ENCODE data around the gene GNB5.
"Not testable (repeated sequence)": the region's sequence is repeated elsewhere in the genome, so short reads cannot be mapped to it uniquely, and the experiment has no call there.

The GNB5 gene

GRCh38 chr15:52170199-52170598 lies 21.0 kb downstream of the GNB5 start:
- not testable (repeated sequence) for DNase-seq (ENCODE audit: low read depth in 2 of 2)

GRCh38 chr15:52165494-52166131 lies 25.6 kb downstream of the GNB5 start:
- DNase-seq (ENCODE audit: low read depth in 2 of 2) = not testable (repeated sequence)

DNA sequence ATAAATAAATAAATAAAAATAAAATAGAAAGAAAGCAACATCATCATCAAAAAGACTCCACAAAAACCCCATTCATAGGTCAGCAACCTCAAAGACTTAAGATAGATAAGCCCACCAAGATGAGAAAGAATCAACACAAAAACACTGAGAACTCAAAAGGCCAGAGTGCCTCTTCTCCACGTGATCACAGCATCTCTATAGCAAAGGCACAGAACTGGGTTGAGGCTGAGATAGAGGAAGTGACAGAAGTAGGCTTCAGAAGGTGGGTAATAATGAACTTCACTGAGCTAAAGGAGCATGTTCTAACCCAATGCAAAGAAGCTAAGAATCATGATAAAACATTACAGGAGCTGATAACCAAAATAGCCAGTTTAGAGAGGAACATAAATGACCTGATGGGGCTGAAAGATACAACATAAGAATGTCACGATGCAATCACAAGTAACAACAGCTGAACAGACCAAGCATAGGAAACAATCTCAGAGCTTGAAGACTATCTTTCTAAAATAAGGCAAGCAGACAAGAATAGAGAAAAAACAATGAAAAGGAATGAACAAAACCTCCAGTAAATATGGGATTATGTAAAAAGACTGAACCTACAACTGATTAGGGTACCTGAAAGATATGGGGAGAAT lies 26.4 kb downstream of the GNB5 start:
- no peak for DNase-seq (ENCODE audit: low read depth in 2 of 2)

- DNase-seq (ENCODE audit: low read depth in 2 of 2) = no peak
These were observed 27.6 kb downstream of the GNB5 start for GRCh38 chr15:52163321-52164190.

DNA sequence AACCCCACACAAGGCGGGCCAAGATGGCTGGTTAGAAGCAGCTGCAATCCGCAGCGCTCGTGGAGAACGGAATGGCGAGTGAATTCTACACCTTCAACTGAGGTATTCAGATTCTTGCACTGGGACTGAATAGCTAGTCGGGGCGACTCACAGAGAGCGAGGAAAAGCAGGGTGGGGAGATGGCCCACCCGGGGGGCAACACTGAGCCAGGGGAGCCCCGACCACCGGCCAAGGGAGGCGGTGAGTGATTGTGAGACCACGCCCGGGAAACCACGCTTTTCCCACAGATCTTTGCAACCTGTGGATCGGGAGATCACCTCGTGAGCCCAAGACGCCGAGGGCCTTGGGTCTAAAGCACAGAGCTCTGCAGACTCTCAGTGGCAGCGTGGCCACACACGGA lies 28.3 kb downstream of the GNB5 start:
- DNase-seq (ENCODE audit: low read depth in 2 of 2) = no peak

- no peak for DNase-seq (ENCODE audit: low read depth in 2 of 2)
These were observed 28.9 kb downstream of the GNB5 start for GRCh38 chr15:52162260-52162659.

DNA sequence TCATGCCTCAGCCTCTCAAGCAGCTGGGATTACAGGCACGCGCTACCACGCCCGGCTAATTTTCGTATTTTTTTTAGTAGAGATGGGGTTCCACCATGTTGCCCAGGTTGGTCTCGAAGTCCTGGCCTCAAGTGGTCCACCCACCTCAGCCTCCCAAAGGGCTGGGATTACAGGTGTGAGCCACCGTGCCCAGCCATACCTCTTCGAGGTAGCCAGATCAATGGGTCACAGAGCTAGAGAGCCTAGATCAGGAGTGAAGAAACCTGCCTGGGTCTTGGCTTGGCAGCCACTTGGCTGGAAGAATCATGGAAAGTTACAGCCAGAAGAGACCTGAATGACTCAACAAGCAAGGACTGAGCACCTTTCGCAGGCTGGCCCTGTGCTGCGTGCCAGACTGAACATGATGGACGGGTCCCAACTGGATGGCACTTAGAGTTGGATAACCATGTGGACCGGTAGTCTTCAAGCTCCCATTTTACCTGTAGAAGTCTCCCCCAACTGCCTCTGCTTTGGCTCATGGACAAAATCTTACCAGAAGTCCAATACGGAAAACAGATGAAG lies 29.7 kb downstream of the GNB5 start:
- DNase-seq (ENCODE audit: low read depth in 2 of 2) = no peak

- no peak for DNase-seq (ENCODE audit: low read depth in 2 of 2)
These were observed 31.5 kb downstream of the GNB5 start for GRCh38 chr15:52159645-52160044.

DNA sequence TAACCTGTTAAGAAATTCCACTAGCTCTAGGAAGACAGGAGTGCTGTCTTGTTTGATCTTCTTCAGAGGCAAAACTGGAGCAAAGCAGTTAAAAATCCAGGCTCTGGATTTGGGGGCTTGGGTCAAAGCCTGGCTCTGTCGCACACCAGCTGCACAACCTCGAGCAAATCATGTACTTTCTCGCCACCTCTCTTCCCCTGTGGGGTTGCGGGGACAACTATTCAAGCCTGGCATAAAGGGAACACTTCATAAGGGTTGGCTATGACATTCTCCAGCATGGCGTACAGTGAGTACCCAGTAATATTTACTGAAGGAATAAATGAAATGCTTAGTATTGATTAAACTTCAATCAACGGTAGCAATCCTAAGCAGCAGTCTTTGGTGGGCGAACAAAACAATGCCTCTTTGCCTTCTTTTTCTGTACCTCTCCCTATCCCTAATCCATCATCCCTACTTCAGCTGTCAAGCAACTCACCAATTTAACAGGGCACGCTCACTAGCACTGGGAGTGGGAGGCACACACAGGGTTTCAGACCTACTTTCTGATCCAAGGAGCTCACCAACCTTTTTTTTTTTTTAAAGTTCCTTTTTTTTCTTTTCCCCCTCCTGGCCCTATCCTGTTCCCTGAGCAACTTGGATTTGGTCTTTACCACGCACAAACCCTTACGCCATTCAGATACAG lies 33.0 kb downstream of the GNB5 start:
- DNase-seq (ENCODE audit: low read depth in 2 of 2) = no peak

DNA sequence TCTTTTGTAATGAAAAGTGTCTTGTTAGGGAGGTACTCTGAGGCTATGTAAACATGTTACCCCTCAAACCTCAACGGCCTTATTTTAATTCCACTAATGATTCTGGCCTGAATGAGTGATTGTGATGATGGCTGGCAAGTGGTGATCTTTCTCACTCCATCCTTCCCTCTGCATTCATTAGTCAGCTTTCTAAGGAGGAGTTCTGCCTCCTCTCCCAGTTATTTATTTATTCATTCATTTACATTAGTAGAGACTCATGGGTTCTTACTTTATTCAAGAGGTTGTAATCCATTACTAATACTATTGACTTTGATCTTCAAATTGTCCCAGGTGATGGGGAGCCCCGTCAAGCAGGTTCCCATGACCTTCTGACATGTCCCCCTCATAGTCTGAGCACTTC lies 35.3 kb downstream of the GNB5 start:
- no peak for DNase-seq (ENCODE audit: low read depth in 2 of 2)

- no peak for DNase-seq (ENCODE audit: low read depth in 2 of 2)
These were observed 36.0 kb downstream of the GNB5 start for GRCh38 chr15:52154896-52155865.

DNA sequence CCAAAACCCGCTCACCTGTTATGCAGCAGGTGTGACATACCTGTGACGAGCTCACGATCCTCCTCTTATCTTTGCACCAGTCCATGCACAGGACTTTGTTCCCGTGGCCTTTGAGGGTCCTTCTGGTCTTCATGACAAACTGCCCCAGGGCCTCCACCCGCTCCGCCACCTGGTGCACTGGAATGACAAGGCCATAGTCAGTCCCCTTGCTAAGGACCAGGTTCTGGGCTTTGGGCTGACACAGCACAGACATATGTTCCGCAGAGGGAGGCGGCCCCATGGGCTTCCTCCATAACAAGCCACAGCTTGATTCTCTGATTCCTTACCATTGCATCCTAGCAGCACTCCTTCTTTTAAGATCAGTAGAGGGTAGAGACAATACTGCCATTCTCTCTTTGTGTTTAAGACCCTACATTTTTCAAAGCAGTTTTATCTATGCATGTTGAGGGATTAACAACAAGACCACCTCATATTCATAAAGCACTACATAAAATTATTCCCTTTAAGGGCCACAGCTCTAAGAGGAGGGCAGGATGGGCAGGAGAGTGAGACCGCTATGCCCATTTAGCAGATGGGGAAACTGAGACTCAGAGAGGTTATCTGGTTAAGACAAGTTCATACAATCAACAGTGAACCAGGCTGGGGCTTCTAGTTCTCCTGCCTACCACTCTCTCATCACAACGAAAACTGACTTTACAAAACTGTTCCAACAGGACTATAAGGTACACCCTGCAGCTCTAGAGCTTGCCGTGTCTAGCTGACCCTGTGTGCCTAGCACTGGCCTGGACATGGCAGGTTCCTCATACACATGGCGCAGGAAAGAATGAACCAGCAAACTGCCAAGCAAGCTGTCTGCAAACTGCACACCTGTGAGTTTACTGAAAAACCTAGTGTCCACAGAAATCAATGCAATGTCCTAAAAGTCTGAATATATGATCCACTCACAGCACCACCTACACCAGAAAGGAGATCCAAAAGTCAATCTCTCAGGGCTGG lies 37.0 kb downstream of the GNB5 start:
- no peak for DNase-seq (ENCODE audit: low read depth in 2 of 2)

DNA sequence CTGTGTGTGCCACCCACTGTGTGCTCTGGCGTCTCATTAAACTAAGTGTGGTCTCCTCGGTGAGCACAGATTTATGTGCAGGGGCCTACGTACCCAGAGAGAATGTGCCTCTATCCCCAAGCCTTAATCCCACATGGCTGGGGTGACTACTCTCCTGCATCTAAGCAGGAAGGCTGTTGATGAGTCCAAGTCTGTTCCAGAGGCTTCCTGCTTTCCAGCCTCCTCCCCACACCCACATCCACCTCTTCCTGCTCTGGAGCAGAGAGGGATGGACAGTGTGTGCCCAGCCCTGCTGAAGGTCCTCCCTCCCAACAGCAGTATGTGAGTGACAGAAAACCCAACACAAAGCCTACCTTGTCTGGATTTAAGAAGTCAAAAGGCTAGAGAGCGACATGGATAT lies 39.8 kb downstream of the GNB5 start:
- no peak for DNase-seq (ENCODE audit: low read depth in 2 of 2)

DNA sequence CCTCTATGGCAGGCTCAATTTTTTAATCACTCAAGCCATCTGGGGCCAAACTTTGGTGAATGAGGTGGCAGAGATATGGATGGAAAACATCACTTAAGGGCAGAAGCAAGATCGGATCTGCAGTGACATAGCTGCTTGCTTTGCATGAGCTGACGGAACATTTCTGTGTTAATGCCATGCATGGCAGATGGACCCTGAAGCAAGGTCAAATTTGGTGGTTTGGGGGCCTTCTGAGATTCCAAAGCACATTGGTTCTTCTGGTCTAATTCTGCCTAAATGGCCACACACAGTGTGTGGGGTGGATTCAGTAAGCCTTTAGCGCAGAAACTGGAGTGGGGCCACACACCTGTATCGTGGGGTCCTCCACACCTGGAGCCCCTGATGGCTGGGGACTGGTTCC lies 40.3 kb downstream of the GNB5 start:
- DNase-seq (ENCODE audit: low read depth in 2 of 2) = no peak

GRCh38 chr15:52150043-52150825 lies 41.0 kb downstream of the GNB5 start:
- DNase-seq (ENCODE audit: low read depth in 2 of 2) = no peak

GRCh38 chr15:52148403-52148802 lies 42.8 kb downstream of the GNB5 start:
- DNase-seq (ENCODE audit: low read depth in 2 of 2) = no peak

DNA sequence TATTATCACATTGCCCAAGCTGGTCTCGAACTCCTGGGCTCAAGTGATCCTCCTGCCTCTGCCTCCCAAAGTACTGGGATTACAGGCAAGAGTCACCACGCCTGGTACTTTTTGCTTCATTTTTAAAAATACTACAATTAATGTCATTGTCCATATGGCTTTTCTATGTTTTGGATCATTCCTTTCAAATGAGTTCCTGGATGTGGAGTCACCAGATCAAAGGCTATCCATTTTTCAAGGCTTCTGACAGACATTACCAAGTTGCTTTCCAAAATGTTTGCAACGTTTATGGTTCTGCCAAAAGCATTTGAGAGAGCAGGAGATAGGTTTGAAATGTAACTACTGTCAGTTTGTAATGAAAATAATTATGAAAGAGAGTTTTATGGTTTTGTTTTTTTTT lies 44.4 kb downstream of the GNB5 start:
- no peak for DNase-seq (ENCODE audit: low read depth in 2 of 2)

GRCh38 chr15:52146261-52146660 lies 44.9 kb downstream of the GNB5 start:
- no peak for DNase-seq (ENCODE audit: low read depth in 2 of 2)

All from stimulated activated CD4-positive, alpha-beta T cell treated with anti-CD3 and anti-CD28 coated beads, Interleukin-1b, Interleukin-23, amount 100 ng/mL, for 1 hour (primary cell).